Neural cell (in vitro differentiated cells): ENCODE results near the gene HYAL1. TPM values are rescaled to one million over a fixed set of nuclear protein-coding genes. Genes with fewer than 3 reads are reported as not detected.

ENCODE experiments used
- H2AFZ ChIP-seq: fragments of 200-600, 300-800 bp; sonication (generic), shearing (Covaris generic); 2 replicates; pipeline ENCODE4 v1.6.0; 2014; ENCODE audit warnings: low read depth, mild to moderate bottlenecking, antibody characterized with exemption, low read length, moderate library complexity
- H3F3A ChIP-seq: fragments of 200-600 bp; shearing (Covaris generic); 2 replicates; pipeline ENCODE4 v1.6.1; 2016; ENCODE audit warnings: mild to moderate bottlenecking, moderate library complexity, mixed read lengths, antibody characterized with exemption, low read length; ENCODE audit not compliant: insufficient read depth, poor library complexity, severe bottlenecking
- H3K27ac ChIP-seq: fragments of 200-600, 300-800 bp; sonication (generic), shearing (Covaris generic); 2 replicates; pipeline ENCODE4 v1.5.1; 2014; ENCODE audit warnings: mild to moderate bottlenecking, low read length, moderate library complexity
- H3K27me3 ChIP-seq: fragments of 300-800, 200-600 bp; sonication (generic), shearing (Covaris generic); 2 replicates; pipeline ENCODE4 v1.6.0; 2014; ENCODE audit warnings: mild to moderate bottlenecking, low read depth, low read length, moderate library complexity; ENCODE audit not compliant: insufficient read depth
- H3K36me3 ChIP-seq: fragments of 300-800, 200-600 bp; sonication (generic), shearing (Covaris generic); 2 replicates; pipeline ENCODE4 v1.5.1; 2014; ENCODE audit warnings: mild to moderate bottlenecking, antibody characterized with exemption, low read length, moderate library complexity; ENCODE audit not compliant: insufficient read depth
- H3K4me2 ChIP-seq: fragments of 300-800, 200-600 bp; sonication (generic), shearing (Covaris generic); 2 replicates; pipeline ENCODE4 v1.6.0; 2014; ENCODE audit warnings: mild to moderate bottlenecking, low read length
- H3K4me3 ChIP-seq: fragments of 300-800, 200-600 bp; sonication (generic), shearing (Covaris generic); 2 replicates; pipeline ENCODE4 v1.5.1; 2014; ENCODE audit warnings: mild to moderate bottlenecking, low read length, moderate library complexity
- H3K79me2 ChIP-seq: fragments of 200-600 bp; shearing (Covaris generic); replicated peaks from 2 replicates; pipeline ENCODE4 v1.6.0; 2014; ENCODE audit warnings: mild to moderate bottlenecking, low read length, moderate library complexity; ENCODE audit not compliant: insufficient read depth
- H3K9ac ChIP-seq: fragments of 300-800, 200-600 bp; sonication (generic), shearing (Covaris generic); 2 replicates; pipeline ENCODE4 v1.6.1; 2016; ENCODE audit warnings: mild to moderate bottlenecking, low read length, mixed read lengths
- H3K9me2 ChIP-seq: fragments of 200-600 bp; shearing (Covaris generic); 2 replicates; pipeline ENCODE4 v1.6.1; 2016; ENCODE audit warnings: mild to moderate bottlenecking, low read length, mixed read lengths; ENCODE audit not compliant: insufficient read depth
- H3K9me3 ChIP-seq: fragments of 200-600, 300-800 bp; sonication (generic), shearing (Covaris generic); 2 replicates; pipeline ENCODE4 v1.6.1; 2016; ENCODE audit warnings: mild to moderate bottlenecking, mixed run types, low read length, moderate library complexity, mixed read lengths
- H4K20me1 ChIP-seq: fragments of 200-600 bp; shearing (Covaris generic); 2 replicates; pipeline ENCODE4 v1.6.1; 2016; ENCODE audit warnings: mild to moderate bottlenecking, mixed run types; ENCODE audit not compliant: insufficient read depth
- CTCF ChIP-seq: fragments of 450-650 bp; IDR thresholded peaks from 2 replicates; pipeline ENCODE4 v1.5.1; 2014; ENCODE audit warnings: antibody characterized with exemption, mild to moderate bottlenecking, moderate library complexity; ENCODE audit not compliant: poor library complexity, severe bottlenecking
- EP300 ChIP-seq: fragments of 450-650 bp; conservative IDR thresholded peaks from 2 replicates; pipeline ENCODE4 v1.6.1; 2014; ENCODE audit warnings: antibody characterized with exemption, mild to moderate bottlenecking, moderate library complexity; ENCODE audit not compliant: poor library complexity, severe bottlenecking
- EZH2 ChIP-seq: fragments of 200-600, 300-800 bp; shearing (Covaris generic), sonication (generic); IDR thresholded peaks from 2 replicates; pipeline ENCODE4 v1.6.1; 2014; ENCODE audit warnings: antibody characterized with exemption, low read length, borderline replicate concordance, mild to moderate bottlenecking; ENCODE audit not compliant: insufficient read depth, poor library complexity, severe bottlenecking
- MXI1 ChIP-seq: fragments of 450-650 bp; conservative IDR thresholded peaks from 2 replicates; pipeline ENCODE4 v1.6.1; 2014; ENCODE audit warnings: antibody characterized with exemption, mild to moderate bottlenecking; ENCODE audit not compliant: poor library complexity, severe bottlenecking
- POLR2AphosphoS5 ChIP-seq: IDR thresholded peaks from 2 replicates; pipeline ENCODE4 v1.6.1; 2012
- RAD21 ChIP-seq: fragments of 450-650 bp; conservative IDR thresholded peaks from 2 replicates; pipeline ENCODE4 v1.6.1; 2014; ENCODE audit warnings: antibody characterized with exemption, mild to moderate bottlenecking, moderate library complexity
- REST ChIP-seq: IDR thresholded peaks from 2 replicates; pipeline ENCODE4 v1.6.1; 2012; ENCODE audit warnings: borderline replicate concordance
- SMC3 ChIP-seq: fragments of 450-650 bp; conservative IDR thresholded peaks from 2 replicates; pipeline ENCODE4 v1.6.1; 2014; ENCODE audit warnings: antibody characterized with exemption, mild to moderate bottlenecking, moderate library complexity; ENCODE audit not compliant: poor library complexity
- TAF1 ChIP-seq: IDR thresholded peaks from 2 replicates; pipeline ENCODE4 v1.6.1; 2012; ENCODE audit warnings: low read depth
- polyA minus RNA-seq: library from RNA; depleted of rRNA, polyadenylated mRNA; stranded (reverse); fragments of >200 nt; gene quantifications from 2 replicates; pipeline ENCODE4 v1.2.3, GENCODE V29; 2014
- polyA plus RNA-seq: library from polyadenylated mRNA; depleted of rRNA; stranded (reverse); fragments of >200 nt; gene quantifications from 2 replicates; pipeline ENCODE4 v1.2.3, GENCODE V29; 2014

The HYAL1 gene, protein sequence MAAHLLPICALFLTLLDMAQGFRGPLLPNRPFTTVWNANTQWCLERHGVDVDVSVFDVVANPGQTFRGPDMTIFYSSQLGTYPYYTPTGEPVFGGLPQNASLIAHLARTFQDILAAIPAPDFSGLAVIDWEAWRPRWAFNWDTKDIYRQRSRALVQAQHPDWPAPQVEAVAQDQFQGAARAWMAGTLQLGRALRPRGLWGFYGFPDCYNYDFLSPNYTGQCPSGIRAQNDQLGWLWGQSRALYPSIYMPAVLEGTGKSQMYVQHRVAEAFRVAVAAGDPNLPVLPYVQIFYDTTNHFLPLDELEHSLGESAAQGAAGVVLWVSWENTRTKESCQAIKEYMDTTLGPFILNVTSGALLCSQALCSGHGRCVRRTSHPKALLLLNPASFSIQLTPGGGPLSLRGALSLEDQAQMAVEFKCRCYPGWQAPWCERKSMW
- polyA plus RNA-seq, result 2.2 and 4.7 TPM in 2 replicates
- 3.2 and 3.6 TPM in 2 replicates for polyA minus RNA-seq

GRCh38 chr3:50303013-50303815, at the start of gene HYAL1:
HYAL1 (minus strand) TSS chr3:50303574; CDS start chr3:50302956, 618 bp downstream.
- Histone ChIP-seq H3K79me2 (no peaks in the 10 kb centered on the region), H3K9me3 (no peaks in the 10 kb centered on the region), H3K36me3 (no peaks in the 10 kb centered on the region), H3K27ac (no peak within 1 kb of the TSS), H3K4me2 (no peak within 1 kb of the TSS), H3K4me3 (no peak within 1 kb of the TSS), H3F3A (no peaks in the 10 kb centered on the region), H3K9me2 (no peaks in the 10 kb centered on the region), H2AFZ (no peak within 1 kb of the TSS), H4K20me1 (no peaks in the 10 kb centered on the region), H3K9ac (no peak within 1 kb of the TSS), H3K27me3 (no peaks in the 10 kb centered on the region)
- no peak for TF ChIP-seq EZH2
- TF ChIP-seq TAF1, result no peak
- TF ChIP-seq POLR2AphosphoS5, result no peak
- TF ChIP-seq EP300, result no peak
- TF ChIP-seq MXI1, result no peak
- no peak for TF ChIP-seq RAD21
- TF ChIP-seq SMC3, result no peak
- TF ChIP-seq CTCF, result no peak
- TF ChIP-seq REST, result no peak

GRCh38 chr3:50352781-50353180, 49.4 kb upstream of the HYAL1 start:
- no peaks in the 10 kb centered on the region for H3K9me2 ChIP-seq
- H2AFZ ChIP-seq, result no peak overlapping the region
- H3K27ac ChIP-seq, result no peak overlapping the region
- no peaks in the 10 kb centered on the region for H3K27me3 ChIP-seq
- H4K20me1 ChIP-seq, result peaks cover 9% of the 10 kb centered on the region
- no peak overlapping the region for H3K4me2 ChIP-seq
- peaks cover 30% of the 10 kb centered on the region for H3K79me2 ChIP-seq
- H3K4me3 ChIP-seq, result no peak overlapping the region
- TF ChIP-seq CTCF (peak; percentile 37), EZH2 (no peak), MXI1 (no peak)
- no peaks in the 10 kb centered on the region for H3K9me3 ChIP-seq
- no peaks in the 10 kb centered on the region for H3K36me3 ChIP-seq
- no peaks in the 10 kb centered on the region for H3F3A ChIP-seq
- no peak overlapping the region for H3K9ac ChIP-seq
